Trophoblast cell (in vitro differentiated cells and primary cell): ENCODE data around the gene APBA1. TPM values are rescaled to one million over a fixed set of nuclear protein-coding genes. Genes with fewer than 3 reads are reported as not detected.

Source experiments
- DNase-seq, 2 donors: peaks; one replicate each; pipeline ENCODE4 v3.0.0-alpha.2; 2016
- H2AFZ ChIP-seq: 2 replicates; pipeline ENCODE4 v1.6.1; 2013; ENCODE audit warnings: low read length, moderate library complexity, mild to moderate bottlenecking; ENCODE audit not compliant: insufficient read depth, poor library complexity
- H2AK5ac ChIP-seq: 2 replicates; pipeline ENCODE4 v1.6.1; 2013; ENCODE audit warnings: mild to moderate bottlenecking, low read length
- H2BK120ac ChIP-seq: 2 replicates; pipeline ENCODE4 v1.6.1; 2013; ENCODE audit warnings: low read length, mild to moderate bottlenecking, moderate library complexity; ENCODE audit not compliant: insufficient read depth, poor library complexity
- H2BK12ac ChIP-seq: 2 replicates; pipeline ENCODE4 v1.6.1; 2013; ENCODE audit warnings: mild to moderate bottlenecking, low read length, moderate library complexity
- H2BK5ac ChIP-seq: 2 replicates; pipeline ENCODE4 v1.6.1; 2013; ENCODE audit warnings: low read length, low read depth, moderate library complexity, mild to moderate bottlenecking; ENCODE audit not compliant: poor library complexity
- H3K14ac ChIP-seq: 2 replicates; pipeline ENCODE4 v1.6.1; 2013; ENCODE audit warnings: mild to moderate bottlenecking, low read length
- H3K18ac ChIP-seq: 2 replicates; pipeline ENCODE4 v1.6.1; 2013; ENCODE audit warnings: mild to moderate bottlenecking, low read length
- H3K23ac ChIP-seq: 2 replicates; pipeline ENCODE4 v1.6.1; 2013; ENCODE audit warnings: low read length
- H3K27ac ChIP-seq: 2 replicates; pipeline ENCODE4 v1.5.1; 2013; ENCODE audit warnings: low read depth, mild to moderate bottlenecking, inconsistent platforms, low read length, moderate library complexity
- H3K27me3 ChIP-seq: 2 replicates; pipeline ENCODE4 v1.6.1; 2013; ENCODE audit warnings: inconsistent platforms, mild to moderate bottlenecking, low read length, moderate library complexity; ENCODE audit not compliant: insufficient read depth
- H3K36me3 ChIP-seq, 2 experiments: 1 replicate in 1 of 2; 2 replicates in 1 of 2; pipeline ENCODE4 v1.6.1; 2013; ENCODE audit warnings: low read length in 2 of 2, mild to moderate bottlenecking in 2 of 2, moderate library complexity in 1 of 2; ENCODE audit not compliant: insufficient read depth in 2 of 2, control insufficient read depth in 1 of 2
- H3K4ac ChIP-seq: 2 replicates; pipeline ENCODE4 v1.6.1; 2013; ENCODE audit warnings: low read depth, mild to moderate bottlenecking, low read length, moderate library complexity
- H3K4me1 ChIP-seq, 2 experiments: 1 replicate in 1 of 2; 2 replicates in 1 of 2; pipeline ENCODE4 v1.6.1; 2013; ENCODE audit warnings: low read length in 2 of 2, mild to moderate bottlenecking in 2 of 2, moderate library complexity in 1 of 2; ENCODE audit not compliant: insufficient read depth in 2 of 2, control insufficient read depth in 1 of 2
- H3K4me2 ChIP-seq: 2 replicates; pipeline ENCODE4 v1.6.1; 2013; ENCODE audit warnings: inconsistent platforms, mild to moderate bottlenecking, low read length, moderate library complexity
- H3K4me3 ChIP-seq: 2 replicates; pipeline ENCODE4 v1.5.1; 2013; ENCODE audit warnings: mild to moderate bottlenecking, low read depth, low read length, inconsistent platforms
- H3K79me1 ChIP-seq: one replicate; pipeline ENCODE4 v1.6.1; 2013; ENCODE audit warnings: low read length
- H3K79me2 ChIP-seq: 2 replicates; pipeline ENCODE4 v1.6.1; 2013; ENCODE audit warnings: low read length, mild to moderate bottlenecking; ENCODE audit not compliant: control insufficient read depth, insufficient read depth, poor library complexity
- H3K9ac ChIP-seq: 2 replicates; pipeline ENCODE4 v1.6.1; 2013; ENCODE audit warnings: mild to moderate bottlenecking, low read length
- H3K9me3 ChIP-seq: 2 replicates; pipeline ENCODE4 v1.6.1; 2013; ENCODE audit warnings: low read depth, mild to moderate bottlenecking, control low read depth, inconsistent platforms, low read length; ENCODE audit not compliant: insufficient read depth
- H4K12ac ChIP-seq: 2 replicates; pipeline ENCODE4 v1.6.1; 2013; ENCODE audit warnings: low read depth, mild to moderate bottlenecking, low read length, moderate library complexity
- H4K8ac ChIP-seq: 2 replicates; pipeline ENCODE4 v1.6.1; 2013; ENCODE audit warnings: low read depth, mild to moderate bottlenecking, low read length, moderate library complexity
- H4K91ac ChIP-seq: one replicate; pipeline ENCODE4 v1.6.1; 2013; ENCODE audit warnings: low read depth, mild to moderate bottlenecking, low read length, moderate library complexity
- WGBS: extraction: QIAGEN DNeasy Blood & Tissue Kit; methylation state at CpG from one replicate; pipeline ENCODE4 v1.1.7; 2013; ENCODE audit warnings: missing lambda C conversion rate; ENCODE audit not compliant: insufficient read length, insufficient coverage; ENCODE audit errors: extremely low coverage; 5-methylcytosine and 5-hydroxymethylcytosine counted together
- polyA plus RNA-seq: library from polyadenylated mRNA; stranded (reverse); fragments of 200-250 nt; gene quantifications from 2 replicates; pipeline ENCODE4 v1.2.3, GENCODE V29; 2013

APBA1 gene
- 0.21 and 0.27 TPM in 2 replicates for polyA plus RNA-seq

- Histone ChIP-seq H3K14ac (no peak within 1 kb of the TSS), H3K36me3 (no peaks in the 10 kb centered on the region), H4K8ac (no peak within 1 kb of the TSS), H3K4me3 (peak within 1 kb of the TSS; percentile 71), H3K27ac (no peak within 1 kb of the TSS), H3K18ac (no peak within 1 kb of the TSS), H2AFZ (peak within 1 kb of the TSS; percentile 88), H2BK12ac (no peak within 1 kb of the TSS), H3K9ac (peak within 1 kb of the TSS; percentile 14), H3K4me2 (peak within 1 kb of the TSS; percentile 98), H3K4ac (no peak within 1 kb of the TSS), H4K12ac (no peak within 1 kb of the TSS), H3K4me1 (peaks cover 3 to 9% of the 10 kb centered on the region in 2 experiments), H3K23ac (peak within 1 kb of the TSS; percentile 60), H2AK5ac (no peak within 1 kb of the TSS), H4K91ac (no peak within 1 kb of the TSS), H2BK5ac (no peak within 1 kb of the TSS), H2BK120ac (no peak within 1 kb of the TSS), H3K27me3 (peaks cover 13% of the 10 kb centered on the region), H3K79me1 (peaks cover 2% of the 10 kb centered on the region), H3K79me2 (no peaks in the 10 kb centered on the region), H3K9me3 (no peaks in the 10 kb centered on the region)
- no CpG with 5 or more reads among the region's 92 CpGs for WGBS
- DNase-seq: peak; percentile 10 to 60
Measured at GRCh38 chr9:69671879-69672595, at the start of gene APBA1. Gene APBA1, minus strand, starts transcription at chr9:69672371.

- no peaks in the 10 kb centered on the region for H3K79me2 ChIP-seq
- H4K8ac ChIP-seq: no peak overlapping the region
- DNase-seq: no peak
- no peak overlapping the region for H2AFZ ChIP-seq
- H3K36me3 ChIP-seq: peaks cover 4 to 7% of the 10 kb centered on the region in 2 experiments
- H3K18ac ChIP-seq: no peak overlapping the region
- peaks cover 2% of the 10 kb centered on the region for H3K9me3 ChIP-seq
- no peak overlapping the region for H3K9ac ChIP-seq
- no peak overlapping the region for H3K4me2 ChIP-seq
- no peak overlapping the region for H2BK5ac ChIP-seq
- no peak overlapping the region for H4K12ac ChIP-seq
- H4K91ac ChIP-seq: no peak overlapping the region
- no peak overlapping the region for H2BK12ac ChIP-seq
- H3K23ac ChIP-seq: no peak overlapping the region
- no CpG with 5 or more reads among the region's 2 CpGs for WGBS
- no peaks in the 10 kb centered on the region for H3K4me1 ChIP-seq
- no peaks in the 10 kb centered on the region for H3K27me3 ChIP-seq
- no peak overlapping the region for H3K27ac ChIP-seq
- H2BK120ac ChIP-seq: no peak overlapping the region
- H3K14ac ChIP-seq: no peak overlapping the region
- no peak overlapping the region for H3K4ac ChIP-seq
- H3K79me1 ChIP-seq: no peaks in the 10 kb centered on the region
- H3K4me3 ChIP-seq: no peak overlapping the region
- no peak overlapping the region for H2AK5ac ChIP-seq
Measured at GRCh38 chr9:69719983-69720382, 47.8 kb upstream of the APBA1 start.

- WGBS: no CpG with 5 or more reads among the region's 3 CpGs
- Histone ChIP-seq H4K8ac (no peak overlapping the region), H3K27ac (no peak overlapping the region), H3K9ac (no peak overlapping the region), H3K4me3 (no peak overlapping the region), H3K4me1 (no peaks in the 10 kb centered on the region), H3K79me2 (no peaks in the 10 kb centered on the region), H3K14ac (no peak overlapping the region), H2BK5ac (no peak overlapping the region), H4K12ac (no peak overlapping the region), H3K36me3 (peaks cover 4 to 7% of the 10 kb centered on the region in 2 experiments), H2AFZ (no peak overlapping the region), H3K9me3 (peaks cover 2% of the 10 kb centered on the region), H2BK12ac (no peak overlapping the region), H3K4me2 (no peak overlapping the region), H2AK5ac (no peak overlapping the region), H4K91ac (no peak overlapping the region), H3K23ac (no peak overlapping the region), H3K27me3 (no peaks in the 10 kb centered on the region), H3K4ac (no peak overlapping the region), H3K18ac (no peak overlapping the region), H3K79me1 (no peaks in the 10 kb centered on the region), H2BK120ac (no peak overlapping the region)
- no peak for DNase-seq
Measured at GRCh38 chr9:69719367-69719766, 47.2 kb upstream of the APBA1 start.

- Histone ChIP-seq H3K79me2 (no peaks in the 10 kb centered on the region), H3K79me1 (no peaks in the 10 kb centered on the region), H3K9me3 (peaks cover 2% of the 10 kb centered on the region), H2AFZ (no peak overlapping the region), H3K18ac (no peak overlapping the region), H3K4me2 (no peak overlapping the region), H4K91ac (no peak overlapping the region), H3K4me1 (no peaks in the 10 kb centered on the region), H4K8ac (no peak overlapping the region), H3K4ac (no peak overlapping the region), H3K14ac (no peak overlapping the region), H2BK5ac (no peak overlapping the region), H3K27ac (no peak overlapping the region), H3K27me3 (no peaks in the 10 kb centered on the region), H3K4me3 (no peak overlapping the region), H3K23ac (no peak overlapping the region), H2AK5ac (no peak overlapping the region), H4K12ac (no peak overlapping the region), H2BK120ac (no peak overlapping the region), H2BK12ac (no peak overlapping the region), H3K36me3 (peaks cover 4 to 9% of the 10 kb centered on the region in 2 experiments), H3K9ac (no peak overlapping the region)
- WGBS: no CpG with 5 or more reads among the region's 6 CpGs
- DNase-seq: no peak
Measured at GRCh38 chr9:69718218-69718617, 46.0 kb upstream of the APBA1 start.
